CD4-positive, alpha-beta T cell treated with Interferon gamma for 1 hour (primary cell): ENCODE results near the gene SKIC2.
"Not testable (repeated sequence)": the region's sequence is repeated elsewhere in the genome, so short reads cannot be mapped to it uniquely, and the experiment has no call there.

ENCODE experiments used
- DNase-seq: peaks from one replicate; pipeline ENCODE4 v3.0.0-alpha.2; 2020

SKIC2 gene

GRCh38 chr6:32005538-32005880 is 46.5 kb downstream of the SKIC2 start:
- not testable (repeated sequence) for DNase-seq

- not testable (repeated sequence) for DNase-seq
Observed at GRCh38 chr6:32005991-32006529, 47.1 kb downstream of the SKIC2 start.

- DNase-seq, result not testable (repeated sequence)
Observed at GRCh38 chr6:32007086-32007485, 48.1 kb downstream of the SKIC2 start.

GRCh38 chr6:32008037-32008436 is 49.1 kb downstream of the SKIC2 start:
- DNase-seq, result not testable (repeated sequence)

GRCh38 chr6:32008616-32009015 is 49.6 kb downstream of the SKIC2 start:
- not testable (repeated sequence) for DNase-seq

- DNase-seq, result not testable (repeated sequence)
Observed at GRCh38 chr6:32009537-32009936, 50.6 kb downstream of the SKIC2 start.

GRCh38 chr6:32010856-32011530 is 52.0 kb downstream of the SKIC2 start:
- not testable (repeated sequence) for DNase-seq

- not testable (repeated sequence) for DNase-seq
Observed at GRCh38 chr6:32012941-32013617, 54.1 kb downstream of the SKIC2 start.

- DNase-seq, result not testable (repeated sequence)
Observed at GRCh38 chr6:32013738-32014137, 54.8 kb downstream of the SKIC2 start.

- DNase-seq, result not testable (repeated sequence)
Observed at GRCh38 chr6:32014547-32014946, 55.6 kb downstream of the SKIC2 start, which contains the start of gene C4B. Gene C4B (plus strand): TSS chr6:32014795. CDS start chr6:32014846, 51 bp downstream.
